TTC549 (cell line): ENCODE measurements around the gene GINS2.

ENCODE experiments used
- FAIRE-seq: peaks from 2 replicates; lab custom pipeline; 2012; peaks lifted over from hg19 to GRCh38; lab: Jason Lieb, UNC

Gene GINS2

GRCh38 chr16:85716022-85716679 lies 27.4 kb upstream of the GINS2 start:
- FAIRE-seq, result no peak

DNA sequence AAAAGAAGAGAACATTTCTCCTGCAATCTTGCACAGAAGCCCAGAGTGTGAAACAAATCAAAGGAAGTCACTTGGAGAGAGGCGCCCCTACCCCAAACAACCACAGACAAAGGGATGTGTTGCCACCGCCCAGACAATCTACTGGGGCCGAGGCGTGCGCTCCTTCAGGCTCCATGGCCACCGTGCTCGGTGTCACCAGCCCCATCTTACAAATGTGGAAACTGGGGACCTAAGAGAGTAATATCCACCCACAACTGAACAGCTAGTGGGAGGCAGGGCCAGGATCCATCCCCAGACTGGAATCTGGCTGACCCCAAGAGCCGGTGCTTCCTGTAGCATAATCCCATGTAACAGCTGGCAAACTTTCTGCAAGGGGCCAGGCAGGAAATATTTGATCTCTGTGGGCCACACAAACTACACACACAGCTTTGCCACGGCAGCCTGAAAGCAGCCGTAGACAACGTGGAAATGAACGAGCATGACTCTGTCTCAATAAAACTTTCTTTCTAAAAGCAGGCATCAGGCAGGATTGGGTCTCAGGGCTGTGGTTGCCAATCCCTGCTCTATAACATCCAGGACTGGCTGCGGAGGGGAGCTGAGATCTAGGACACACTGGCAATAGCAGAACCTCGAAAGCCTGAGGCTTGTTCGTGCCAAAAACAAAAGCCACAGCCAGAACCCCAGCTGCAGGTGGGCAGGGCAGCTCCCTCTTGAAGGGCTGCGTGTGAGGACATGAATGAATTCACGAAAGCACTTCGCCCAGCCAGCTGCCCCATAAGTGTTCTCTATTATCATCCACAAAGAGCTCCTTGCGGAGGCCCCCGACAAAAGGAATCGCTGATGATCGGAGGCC lies 26.6 kb upstream of the GINS2 start:
- FAIRE-seq, result no peak

DNA sequence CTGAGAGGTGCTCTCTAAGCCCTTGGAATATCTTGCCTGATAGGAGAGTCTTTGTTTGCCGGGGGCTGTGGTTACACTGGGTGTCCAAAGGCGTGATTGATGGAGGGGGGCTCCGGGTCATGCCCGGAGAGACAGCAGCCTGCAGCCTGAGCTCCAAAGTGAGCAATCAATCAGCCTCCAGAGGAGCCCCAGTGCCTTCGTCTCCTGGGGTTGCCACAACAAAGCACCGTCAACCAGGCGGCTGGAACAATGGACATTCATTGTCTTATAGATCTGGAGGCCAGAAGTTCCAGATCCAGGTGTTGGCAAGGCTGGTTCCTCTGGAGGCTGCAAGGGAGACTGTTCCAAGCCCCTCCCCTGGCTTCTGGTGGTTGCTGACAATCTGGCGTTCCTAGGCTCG lies 24.0 kb upstream of the GINS2 start:
- FAIRE-seq, result no peak

DNA sequence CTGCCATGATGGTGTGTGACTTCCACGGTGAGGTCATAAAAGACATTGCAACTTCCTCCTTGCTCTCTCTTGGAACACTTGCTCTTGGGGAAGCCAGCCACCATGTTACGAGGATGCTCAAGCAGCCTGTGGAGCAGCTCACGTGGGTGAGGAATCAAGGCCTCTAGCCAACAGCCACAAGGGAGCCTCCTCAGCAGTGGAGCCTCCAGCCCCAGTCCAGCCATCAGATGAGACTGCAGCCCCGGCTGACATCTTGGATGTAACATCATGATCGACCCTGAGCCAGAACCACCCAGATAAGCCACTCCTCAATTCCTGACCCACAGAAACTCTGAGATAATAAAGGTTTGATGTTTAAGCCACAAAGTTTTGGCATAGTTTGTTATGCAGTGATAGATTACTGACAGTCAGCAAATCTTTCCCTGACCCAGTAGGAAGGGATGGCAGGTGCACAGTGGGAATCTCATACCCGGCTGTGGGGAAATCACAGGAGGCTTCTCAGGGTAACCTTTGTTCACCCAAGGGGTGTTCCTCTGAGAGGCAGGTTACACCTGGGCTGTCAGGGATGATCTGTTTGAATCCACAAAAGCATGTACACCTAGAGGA lies 23.3 kb upstream of the GINS2 start:
- FAIRE-seq, result no peak

- FAIRE-seq, result no peak
Measured at GRCh38 chr16:85710732-85711131, 22.0 kb upstream of the GINS2 start.

DNA sequence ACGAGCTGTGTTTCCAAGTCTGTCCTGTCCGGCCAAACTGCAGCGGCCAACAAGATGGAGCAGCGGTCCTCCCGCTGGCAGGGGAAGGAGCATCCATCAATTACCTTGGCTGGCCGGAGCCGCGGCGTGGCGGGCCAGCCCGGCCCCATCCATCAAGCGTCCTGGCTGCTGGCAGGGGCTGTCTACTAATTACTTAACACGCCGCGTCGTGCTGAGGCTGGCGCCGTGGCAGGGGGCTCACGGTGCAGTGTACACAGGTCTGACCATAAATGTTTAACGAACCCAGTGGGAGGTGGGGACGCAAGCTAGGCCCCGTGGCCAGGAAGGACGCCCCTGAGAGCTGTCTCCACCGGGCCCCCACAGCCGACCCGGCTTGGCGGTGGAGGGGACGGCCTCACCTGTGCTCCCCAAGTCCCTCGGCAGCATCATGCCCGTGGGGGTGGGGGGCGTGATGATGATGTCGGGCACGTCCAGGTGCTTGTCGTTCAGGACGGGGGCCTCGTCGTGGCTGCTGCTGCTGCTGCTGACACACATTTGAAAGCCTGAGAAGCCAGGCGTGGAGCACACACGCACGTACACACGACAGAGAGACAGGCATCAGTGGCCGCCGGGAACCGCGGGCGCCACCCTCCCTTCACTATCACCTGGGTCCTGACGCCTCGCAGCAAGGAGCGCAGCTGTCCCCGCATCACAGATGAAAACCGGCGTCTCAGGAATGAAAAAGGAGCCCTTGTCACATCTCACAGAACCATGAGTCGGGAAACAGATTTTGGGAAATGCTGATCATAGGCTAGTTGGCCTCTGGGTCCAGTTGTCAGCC lies 21.2 kb upstream of the GINS2 start:
- FAIRE-seq, result no peak

DNA sequence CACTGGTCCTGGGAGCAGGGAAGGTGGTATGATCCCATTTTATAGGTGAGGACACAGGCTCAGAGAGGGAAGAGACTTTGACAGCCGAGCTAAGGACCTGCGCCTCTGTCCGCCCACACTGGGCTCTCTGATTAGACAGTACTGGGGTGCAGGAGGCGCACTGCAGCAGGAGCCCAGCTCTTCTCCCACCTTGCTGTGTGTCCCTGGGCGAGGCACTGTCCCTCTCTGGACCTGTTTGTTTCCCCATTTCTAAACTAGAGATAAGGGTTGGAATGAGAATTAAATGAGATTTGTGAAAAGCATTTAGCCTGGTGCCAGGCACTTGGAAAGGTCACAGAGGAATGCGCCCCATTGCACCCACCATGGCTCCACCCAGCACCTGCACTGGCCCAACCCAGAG lies 19.6 kb upstream of the GINS2 start:
- FAIRE-seq, result no peak

GRCh38 chr16:85707528-85708095 lies 18.9 kb upstream of the GINS2 start:
- no peak for FAIRE-seq

DNA sequence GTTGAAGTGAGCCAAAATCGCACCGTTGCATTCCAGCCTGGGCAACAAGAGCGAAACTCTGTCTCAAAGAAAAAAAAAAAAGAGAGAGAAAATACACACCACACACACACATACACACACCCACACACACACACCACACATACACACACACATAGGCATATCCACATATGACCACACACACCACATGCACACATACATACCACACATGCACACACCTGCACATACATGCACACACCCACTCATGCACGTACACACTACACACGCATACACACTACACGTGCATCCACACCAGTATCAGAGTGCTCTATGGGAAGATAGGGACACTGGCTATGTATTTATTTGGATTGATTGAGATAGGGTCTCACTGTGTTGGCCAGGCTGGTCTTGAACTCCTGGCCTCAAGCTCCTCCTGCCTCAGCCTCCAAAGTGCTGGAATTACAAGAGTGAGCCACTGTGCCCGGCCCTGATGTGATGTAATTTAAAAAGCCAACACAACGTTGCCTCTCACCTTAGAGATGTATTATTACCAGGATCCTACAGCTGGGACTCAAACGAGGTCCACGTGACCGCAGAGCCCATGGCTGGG lies 17.8 kb upstream of the GINS2 start:
- FAIRE-seq, result no peak

- FAIRE-seq, result no peak
Measured at GRCh38 chr16:85704900-85705846, 16.4 kb upstream of the GINS2 start.

DNA sequence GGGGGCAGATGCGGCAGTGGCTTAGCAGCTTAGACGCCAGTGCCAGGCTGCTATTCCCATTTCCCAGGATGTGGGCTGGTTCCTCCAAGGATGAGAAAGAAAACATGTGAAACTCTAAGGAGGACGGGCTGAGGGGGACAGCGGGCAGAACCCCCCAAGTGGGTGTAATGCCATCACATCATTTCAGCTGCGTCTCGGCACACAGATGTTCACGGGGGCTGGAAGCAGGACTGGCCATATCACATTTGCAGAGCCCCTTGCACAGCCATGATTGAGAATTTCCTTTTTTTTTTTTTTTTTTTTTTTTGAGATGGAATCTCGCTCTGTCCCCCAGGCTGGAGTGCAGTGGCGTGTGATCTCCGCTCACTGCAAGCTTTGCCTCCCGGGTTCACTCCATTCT lies 15.3 kb upstream of the GINS2 start:
- FAIRE-seq, result no peak

DNA sequence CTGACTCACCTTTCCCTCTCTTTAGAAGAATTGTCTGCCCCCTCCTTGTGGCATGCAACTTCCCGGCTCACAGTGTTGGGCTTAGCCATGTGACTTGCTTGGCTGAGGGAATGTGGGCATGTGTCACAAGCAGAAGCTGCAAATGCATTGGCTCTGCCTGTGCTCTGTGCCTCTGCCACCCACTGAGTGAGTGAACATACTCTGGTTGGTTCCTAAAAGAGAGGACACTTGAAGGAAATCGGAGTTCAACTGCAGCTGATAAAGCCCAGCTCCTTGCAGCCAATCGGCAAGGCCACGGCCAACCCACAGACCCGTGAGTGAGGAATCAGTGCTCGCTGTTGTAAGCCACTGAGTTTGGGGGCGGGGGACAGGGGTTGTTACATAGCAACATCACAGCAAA lies 10.9 kb upstream of the GINS2 start:
- FAIRE-seq, result no peak

- FAIRE-seq, result no peak
Measured at GRCh38 chr16:85698935-85699558, 10.3 kb upstream of the GINS2 start.

- FAIRE-seq, result no peak
Measured at GRCh38 chr16:85698459-85698891, 9.7 kb upstream of the GINS2 start.

DNA sequence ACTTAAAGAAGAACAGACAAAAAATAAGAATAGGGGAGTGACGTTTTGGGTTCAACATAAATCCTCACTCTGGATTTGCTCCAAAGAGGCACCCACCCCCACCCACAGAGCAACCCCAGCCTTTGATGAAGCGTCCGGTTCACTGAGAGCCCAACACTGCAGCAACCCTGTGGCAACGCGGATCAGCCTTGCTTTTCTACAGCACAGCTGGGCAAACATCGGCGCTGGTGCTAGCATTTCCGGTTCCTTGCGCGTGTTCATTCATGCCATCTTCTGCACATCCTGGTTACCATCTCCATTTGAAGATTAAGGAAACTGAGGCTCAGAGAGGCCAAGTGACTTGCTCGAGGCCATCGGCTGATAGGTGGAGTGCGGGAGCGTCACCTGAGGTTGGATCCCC lies 8.7 kb upstream of the GINS2 start:
- no peak for FAIRE-seq

DNA sequence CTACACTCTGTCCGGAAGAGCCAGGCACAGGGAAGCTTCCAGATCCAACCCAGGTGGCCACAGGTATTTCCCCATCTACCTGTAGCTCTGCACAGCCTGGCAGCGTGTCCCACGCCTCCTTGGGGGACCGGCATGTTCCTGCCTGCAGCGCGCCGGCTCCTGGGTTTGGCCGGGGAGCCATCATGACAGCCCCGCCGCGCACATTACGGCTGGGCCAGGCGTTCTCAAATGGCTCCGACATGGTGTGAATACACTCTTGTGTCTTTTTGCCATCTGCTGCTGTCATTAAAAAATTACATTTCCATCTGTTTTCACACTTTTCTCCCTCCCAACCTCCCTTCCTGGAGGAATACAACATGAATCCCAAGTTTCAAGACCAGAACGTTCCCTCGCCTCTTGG lies 8.0 kb upstream of the GINS2 start:
- FAIRE-seq, result no peak

DNA sequence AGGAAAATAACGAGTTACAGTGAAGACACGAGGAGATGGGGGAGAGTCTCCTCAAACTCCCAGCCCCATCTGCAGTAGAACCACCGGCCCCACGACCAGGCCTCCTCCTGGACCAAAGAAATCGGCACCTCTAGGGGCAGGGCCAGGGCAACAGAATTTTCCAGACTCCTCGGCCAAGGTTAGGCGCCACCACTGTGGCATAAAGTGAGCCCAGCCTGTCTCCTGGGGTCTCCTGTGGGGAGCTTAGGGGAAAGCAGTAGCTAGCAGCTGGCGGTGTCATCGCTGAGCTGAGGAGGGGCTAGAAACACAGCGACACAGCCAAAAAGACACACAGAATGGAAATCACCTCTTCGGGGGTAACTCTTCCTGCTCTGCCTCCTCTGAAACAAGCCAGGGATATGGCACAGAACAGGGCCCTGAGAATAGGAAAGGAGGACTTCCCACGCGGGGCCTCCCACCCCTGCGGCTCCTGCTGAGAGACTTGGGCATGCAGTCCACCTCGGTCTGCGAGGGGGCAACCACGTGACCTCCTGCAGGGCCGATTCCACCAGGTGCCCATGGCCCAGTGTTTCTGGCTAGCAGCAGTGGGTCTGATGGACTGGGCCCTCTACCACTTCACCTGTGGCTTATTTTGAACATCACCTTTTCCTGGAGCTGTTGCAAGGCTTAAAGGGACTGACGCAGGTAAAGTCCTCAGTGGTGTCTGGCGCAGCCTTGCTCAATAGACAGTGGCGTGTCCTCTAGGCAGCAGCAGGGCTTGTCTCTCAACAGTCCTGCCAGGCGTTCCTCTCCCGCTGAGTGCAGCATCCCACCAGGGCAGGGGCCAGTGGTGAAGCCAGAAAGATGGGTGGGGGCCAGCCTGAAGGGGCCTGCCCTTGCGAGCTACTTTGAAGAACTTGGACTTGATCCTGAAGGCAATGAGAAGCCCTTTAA lies 6.7 kb upstream of the GINS2 start:
- FAIRE-seq, result no peak

DNA sequence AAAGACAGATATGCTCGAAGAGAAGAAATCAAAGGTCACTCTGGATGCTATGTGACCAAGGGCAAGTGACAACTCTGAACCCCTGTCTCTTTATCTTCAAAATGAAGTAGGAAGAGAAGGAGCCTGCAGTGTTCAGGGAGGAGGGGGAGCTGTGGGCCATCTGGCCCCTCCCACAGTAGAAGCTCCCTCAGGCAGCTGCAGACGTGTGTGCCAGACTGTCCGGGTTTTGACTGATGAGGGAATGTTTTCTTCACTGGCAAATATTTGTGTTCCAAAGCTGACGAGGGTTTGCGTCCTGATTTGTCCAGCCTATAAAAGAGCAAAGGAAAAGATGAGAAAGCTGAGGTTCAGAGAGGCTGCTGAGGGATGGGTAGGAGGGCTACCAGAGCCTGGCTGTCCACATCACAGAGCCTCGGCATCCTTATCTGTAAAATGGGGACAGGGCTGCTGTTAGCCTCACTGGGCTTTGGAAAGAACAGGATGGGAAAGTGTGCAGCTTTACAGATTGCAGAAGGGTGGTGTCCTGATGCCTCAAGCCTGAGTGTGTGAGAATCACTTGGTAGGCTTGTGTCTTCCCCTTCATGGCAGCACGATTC lies 1.8 kb upstream of the GINS2 start:
- no peak for FAIRE-seq

DNA sequence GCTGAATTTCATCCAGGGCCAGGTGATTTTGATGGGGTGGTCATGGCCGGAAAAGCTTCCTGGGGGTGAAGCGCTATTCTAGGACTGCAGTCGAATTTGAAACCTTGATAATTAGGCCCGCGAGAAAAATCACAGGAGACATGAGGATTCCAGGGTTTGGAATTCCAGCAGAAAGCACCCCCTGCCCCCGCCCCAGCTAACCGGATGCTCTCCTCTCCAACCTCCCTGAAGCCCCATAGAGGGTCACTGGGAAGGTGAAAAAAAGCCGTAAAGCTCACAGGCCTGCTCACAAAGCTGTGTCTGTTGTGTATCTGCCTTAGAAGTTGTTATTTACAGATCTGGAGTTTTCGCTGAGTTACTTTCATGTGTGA lies 1.2 kb upstream of the GINS2 start:
- no peak for FAIRE-seq
